Measurements from ENCODE around the gene P2RX1.

DNA sequence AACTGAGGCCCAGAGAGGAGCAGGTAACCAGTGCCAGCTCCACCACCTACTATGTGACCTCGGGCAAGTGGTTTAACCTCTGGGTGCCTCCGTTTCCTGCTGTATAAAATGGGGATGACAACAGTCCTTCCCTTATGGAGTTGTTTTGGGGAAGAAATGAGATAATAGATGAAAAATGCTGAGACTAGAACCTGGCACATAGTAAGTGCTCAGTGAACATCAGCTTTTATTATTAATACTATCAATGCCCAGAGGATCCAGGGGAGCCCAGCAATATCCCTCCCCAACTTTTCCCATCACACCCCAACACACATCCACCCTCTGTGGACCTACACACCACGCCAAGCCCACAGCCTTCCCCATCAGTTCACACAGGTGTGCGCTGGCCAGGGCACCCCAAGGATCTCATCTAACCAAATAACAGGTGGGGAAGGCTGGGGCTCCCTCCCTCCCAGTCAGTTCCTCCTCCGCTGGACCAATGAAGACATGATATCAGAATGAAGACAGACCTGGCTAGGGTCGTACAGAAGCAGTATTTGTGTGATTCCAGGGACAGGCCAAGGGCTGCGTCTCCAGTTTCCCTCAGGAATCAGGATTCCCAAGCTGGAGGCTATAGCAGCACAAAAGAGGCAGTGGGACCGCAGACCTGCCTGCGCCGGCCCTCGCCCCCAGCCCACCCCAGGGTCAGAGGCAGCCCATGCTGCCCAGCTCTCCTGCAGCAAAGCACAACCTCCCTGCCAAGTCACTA lies 46.1 kb upstream of the P2RX1 start:
- TF ChIP-seq, protein P1, sequence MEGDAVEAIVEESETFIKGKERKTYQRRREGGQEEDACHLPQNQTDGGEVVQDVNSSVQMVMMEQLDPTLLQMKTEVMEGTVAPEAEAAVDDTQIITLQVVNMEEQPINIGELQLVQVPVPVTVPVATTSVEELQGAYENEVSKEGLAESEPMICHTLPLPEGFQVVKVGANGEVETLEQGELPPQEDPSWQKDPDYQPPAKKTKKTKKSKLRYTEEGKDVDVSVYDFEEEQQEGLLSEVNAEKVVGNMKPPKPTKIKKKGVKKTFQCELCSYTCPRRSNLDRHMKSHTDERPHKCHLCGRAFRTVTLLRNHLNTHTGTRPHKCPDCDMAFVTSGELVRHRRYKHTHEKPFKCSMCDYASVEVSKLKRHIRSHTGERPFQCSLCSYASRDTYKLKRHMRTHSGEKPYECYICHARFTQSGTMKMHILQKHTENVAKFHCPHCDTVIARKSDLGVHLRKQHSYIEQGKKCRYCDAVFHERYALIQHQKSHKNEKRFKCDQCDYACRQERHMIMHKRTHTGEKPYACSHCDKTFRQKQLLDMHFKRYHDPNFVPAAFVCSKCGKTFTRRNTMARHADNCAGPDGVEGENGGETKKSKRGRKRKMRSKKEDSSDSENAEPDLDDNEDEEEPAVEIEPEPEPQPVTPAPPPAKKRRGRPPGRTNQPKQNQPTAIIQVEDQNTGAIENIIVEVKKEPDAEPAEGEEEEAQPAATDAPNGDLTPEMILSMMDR (IDR thresholded peaks at IDR 0.05; ENCODE audit: low read length) = no peak
- TF ChIP-seq EZH2 (IDR thresholded peaks at IDR 0.05; ENCODE audit: borderline replicate concordance, low read length) = no peak
